Large intestine (tissue), 3 donors: ENCODE measurements around the gene SRSF9. TPM values are rescaled to one million over a fixed set of nuclear protein-coding genes. Genes with fewer than 3 reads are reported as not detected.
A peak's percentile ranks its signal among the peaks of the same experiment; 100 is the strongest.
"Not testable (repeated sequence)": the region's sequence is repeated elsewhere in the genome, so short reads cannot be mapped to it uniquely, and the experiment has no call there.

ENCODE experiments used
- DNase-seq, 2 donors: peaks; one replicate each; pipeline versions ENCODE4 v3.0.0 to v3.0.0-alpha.2; 2013
- H3K27ac ChIP-seq: one replicate; pipeline ENCODE4 v1.5.1; 2013; ENCODE audit warnings: low read length
- H3K27me3 ChIP-seq: 2 replicates; pipeline ENCODE4 v1.6.1; 2013; ENCODE audit warnings: low read length; ENCODE audit not compliant: control insufficient read depth, insufficient read depth
- H3K36me3 ChIP-seq: 2 replicates; pipeline ENCODE4 v1.6.1; 2013; ENCODE audit warnings: low read length; ENCODE audit not compliant: control insufficient read depth, insufficient read depth
- H3K4me1 ChIP-seq: one replicate; pipeline ENCODE4 v1.6.1; 2013; ENCODE audit warnings: low read length; ENCODE audit not compliant: control insufficient read depth, insufficient read depth
- H3K4me3 ChIP-seq: one replicate; pipeline ENCODE4 v1.5.1; 2013; ENCODE audit warnings: low read length
- H3K9me3 ChIP-seq: one replicate; pipeline ENCODE4 v1.6.1; 2013; ENCODE audit warnings: mild to moderate bottlenecking, low read depth, low read length, moderate library complexity; ENCODE audit not compliant: control insufficient read depth
- WGBS: methylation state at CpG from one replicate; pipeline ENCODE4 v1.1.5; 2013; ENCODE audit warnings: low lambda C conversion rate; ENCODE audit not compliant: insufficient coverage; 5-methylcytosine and 5-hydroxymethylcytosine counted together
- polyA plus RNA-seq: library from polyadenylated mRNA; unstranded; fragments of 120-200 nt; gene quantifications from one replicate; pipeline ENCODE4 v1.2.1, GENCODE V29; 2013

SRSF9 gene
- polyA plus RNA-seq, 1 donor: 138 TPM

DNA sequence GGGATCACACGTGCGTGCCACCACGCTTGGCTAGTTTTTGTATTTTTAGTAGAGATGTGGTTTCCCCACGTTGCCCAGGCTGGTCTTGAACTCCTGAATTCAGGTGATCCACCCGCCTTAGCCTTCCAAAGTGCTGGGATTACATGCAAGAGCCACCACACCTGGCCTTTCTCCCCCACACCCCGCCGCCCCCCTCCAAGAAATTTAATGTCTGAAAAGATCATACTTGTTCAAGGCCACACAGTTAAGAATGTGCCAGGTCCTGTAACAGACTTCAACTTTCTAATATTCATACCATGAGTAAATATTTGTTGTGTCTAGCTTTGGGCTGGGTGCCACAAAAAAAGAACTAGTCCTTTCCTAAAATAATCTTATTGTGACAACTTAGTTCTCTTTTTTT is 14.2 kb downstream of the SRSF9 start:
- Histone ChIP-seq H3K4me3 (no peak overlapping the region), H3K9me3 (no peaks in the 10 kb centered on the region), H3K4me1 (peaks cover 8% of the 10 kb centered on the region), H3K27me3 (no peaks in the 10 kb centered on the region), H3K36me3 (peaks cover 57% of the 10 kb centered on the region), H3K27ac (no peak overlapping the region)
- no peak for DNase-seq
- no CpG with 5 or more reads among the region's 7 CpGs for WGBS

DNA sequence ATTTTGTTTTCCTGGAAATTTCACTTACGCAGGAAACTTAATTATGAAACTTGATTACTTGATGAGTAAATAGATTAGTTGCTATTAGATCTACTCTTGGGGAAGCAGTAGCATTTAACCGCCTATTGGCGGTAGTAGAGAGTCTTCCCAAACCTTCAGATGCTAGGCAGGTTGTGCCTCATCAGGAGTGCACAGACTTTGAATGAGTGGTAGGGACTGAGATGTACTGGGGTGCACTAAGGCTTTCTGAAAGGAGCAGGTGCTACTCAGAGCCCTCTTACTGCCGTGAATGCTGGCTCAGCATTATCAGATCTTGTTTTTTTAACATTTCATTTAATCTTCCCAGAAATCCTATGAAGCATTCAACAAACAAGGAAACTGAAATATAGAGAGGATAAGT is 15.6 kb downstream of the SRSF9 start:
- no peak overlapping the region for H3K27ac ChIP-seq
- WGBS: no CpG with 5 or more reads among the region's 4 CpGs
- H3K36me3 ChIP-seq: peaks cover 54% of the 10 kb centered on the region
- no peaks in the 10 kb centered on the region for H3K9me3 ChIP-seq
- H3K27me3 ChIP-seq: no peaks in the 10 kb centered on the region
- H3K4me1 ChIP-seq: peaks cover 8% of the 10 kb centered on the region
- H3K4me3 ChIP-seq: no peak overlapping the region
- no peak for DNase-seq

DNA sequence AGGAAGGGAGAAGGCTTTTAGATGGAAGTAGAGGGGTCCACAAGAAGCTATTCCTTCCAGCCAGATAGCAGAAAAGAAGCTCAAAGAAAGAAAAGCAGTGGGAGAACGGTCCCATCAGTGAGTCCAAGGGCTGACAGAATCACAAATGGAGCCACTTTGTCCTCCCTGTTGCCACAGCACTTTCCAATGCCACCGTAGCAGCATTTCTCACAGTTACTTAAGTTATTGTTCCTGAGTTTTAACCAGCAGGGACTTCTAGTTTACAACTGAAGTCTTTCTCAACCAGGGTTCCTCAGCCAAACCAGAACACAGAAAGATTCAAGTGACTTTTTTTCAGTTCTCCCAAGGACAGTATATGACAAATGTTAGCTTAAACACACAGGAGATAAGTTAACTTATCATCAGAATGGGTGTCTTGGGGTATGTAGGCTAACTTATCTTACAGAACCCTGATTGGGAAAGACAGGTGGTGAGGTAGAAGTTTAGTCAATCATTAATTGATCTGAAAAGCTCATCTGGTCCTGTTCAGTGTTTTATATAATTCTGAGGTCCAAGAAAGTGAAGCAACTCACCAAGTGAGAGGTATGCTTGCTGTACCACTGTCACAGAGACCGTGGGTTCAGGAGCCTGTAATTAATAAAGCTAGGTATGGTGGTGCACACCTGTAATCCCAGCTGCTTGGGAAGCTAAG is 16.3 kb downstream of the SRSF9 start:
- Histone ChIP-seq H3K9me3 (no peaks in the 10 kb centered on the region), H3K4me3 (no peak overlapping the region), H3K27ac (peak overlapping the region; percentile 45), H3K4me1 (peaks cover 8% of the 10 kb centered on the region), H3K36me3 (peaks cover 47% of the 10 kb centered on the region), H3K27me3 (no peaks in the 10 kb centered on the region)
- peak in 1 of 2 donors; percentile 65 for DNase-seq
- no CpG with 5 or more reads among the region's 3 CpGs for WGBS

DNA sequence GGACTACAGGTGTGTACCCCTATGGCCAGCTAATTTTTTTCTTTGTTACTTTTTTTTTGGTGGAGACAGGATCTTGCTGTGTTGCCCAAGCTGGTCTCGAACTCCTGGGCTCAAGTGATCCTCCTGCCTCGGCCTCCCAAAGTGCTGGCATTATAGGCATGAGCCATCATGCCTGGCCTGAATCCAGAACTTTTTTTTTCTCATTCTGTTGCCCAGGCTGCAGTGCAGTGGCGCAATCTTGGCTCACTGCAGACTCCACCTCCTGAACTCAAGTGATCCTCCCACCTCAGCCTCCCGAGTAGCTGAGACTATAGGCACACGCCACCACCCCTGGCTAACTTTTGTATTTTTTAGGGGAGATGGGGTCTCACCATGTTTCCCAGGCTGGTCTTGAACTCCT is 17.0 kb downstream of the SRSF9 start:
- peaks cover 41% of the 10 kb centered on the region for H3K36me3 ChIP-seq

DNA sequence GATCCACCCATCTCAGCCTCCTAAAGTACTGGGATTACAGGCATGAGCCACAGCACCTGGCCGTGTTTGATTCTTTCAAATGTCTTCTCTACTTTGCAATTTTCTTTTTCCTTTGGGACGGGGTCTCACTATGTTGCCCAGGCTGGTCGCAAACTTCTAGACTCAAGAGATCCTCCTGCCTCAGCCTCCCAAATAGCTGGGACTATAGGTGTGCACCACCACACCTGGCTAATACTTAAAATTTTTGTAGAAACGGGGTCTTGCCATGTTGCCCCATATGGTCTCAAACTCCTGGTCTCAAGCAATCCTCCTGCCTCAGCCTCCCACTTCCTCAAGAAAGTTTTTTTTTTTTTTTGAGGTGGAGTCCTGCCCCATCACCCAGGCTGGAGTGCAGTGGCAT is 21.6 kb downstream of the SRSF9 start:
- no peak for DNase-seq
- Histone ChIP-seq H3K4me3 (no peak overlapping the region), H3K27me3 (no peaks in the 10 kb centered on the region), H3K9me3 (no peaks in the 10 kb centered on the region), H3K36me3 (peaks cover 26% of the 10 kb centered on the region), H3K27ac (no peak overlapping the region), H3K4me1 (peaks cover 14% of the 10 kb centered on the region)
- no CpG with 5 or more reads among the region's 4 CpGs for WGBS

More for the DNA sequence above, 17.0 kb downstream of the SRSF9 start:
- not testable (repeated sequence) for H3K4me3 ChIP-seq, DNase-seq, H3K9me3 ChIP-seq, H3K4me1 ChIP-seq, H3K27me3 ChIP-seq
- WGBS: no CpG with 5 or more reads among the region's 5 CpGs
- H3K27ac ChIP-seq: peak overlapping the region; percentile 45

DNA sequence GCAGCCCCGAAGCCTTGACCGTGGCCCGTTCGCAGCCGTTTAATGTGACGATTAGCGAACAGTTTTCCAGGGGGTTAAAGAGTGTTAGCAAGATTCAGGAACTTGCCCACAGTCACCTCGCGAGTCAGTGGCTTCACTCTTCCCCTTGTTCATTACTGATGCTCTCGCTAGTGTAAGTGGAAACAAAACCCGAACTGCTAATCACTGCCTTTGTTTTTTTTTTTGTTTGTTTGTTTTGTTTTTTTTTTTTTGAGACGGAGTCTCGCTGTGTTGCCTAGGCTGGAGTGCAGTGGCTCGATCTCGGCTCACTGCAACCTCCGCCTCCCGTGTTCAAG is 22.7 kb downstream of the SRSF9 start:
- H3K4me1 ChIP-seq, H3K9me3 ChIP-seq, DNase-seq, H3K27me3 ChIP-seq: not testable (repeated sequence)
- H3K36me3 ChIP-seq: peaks cover 28% of the 10 kb centered on the region
- 0% methylated on average over 6 of the region's 17 CpGs for WGBS
- peak overlapping the region; percentile 76 for H3K27ac ChIP-seq
- peak overlapping the region; percentile 80 for H3K4me3 ChIP-seq

DNA sequence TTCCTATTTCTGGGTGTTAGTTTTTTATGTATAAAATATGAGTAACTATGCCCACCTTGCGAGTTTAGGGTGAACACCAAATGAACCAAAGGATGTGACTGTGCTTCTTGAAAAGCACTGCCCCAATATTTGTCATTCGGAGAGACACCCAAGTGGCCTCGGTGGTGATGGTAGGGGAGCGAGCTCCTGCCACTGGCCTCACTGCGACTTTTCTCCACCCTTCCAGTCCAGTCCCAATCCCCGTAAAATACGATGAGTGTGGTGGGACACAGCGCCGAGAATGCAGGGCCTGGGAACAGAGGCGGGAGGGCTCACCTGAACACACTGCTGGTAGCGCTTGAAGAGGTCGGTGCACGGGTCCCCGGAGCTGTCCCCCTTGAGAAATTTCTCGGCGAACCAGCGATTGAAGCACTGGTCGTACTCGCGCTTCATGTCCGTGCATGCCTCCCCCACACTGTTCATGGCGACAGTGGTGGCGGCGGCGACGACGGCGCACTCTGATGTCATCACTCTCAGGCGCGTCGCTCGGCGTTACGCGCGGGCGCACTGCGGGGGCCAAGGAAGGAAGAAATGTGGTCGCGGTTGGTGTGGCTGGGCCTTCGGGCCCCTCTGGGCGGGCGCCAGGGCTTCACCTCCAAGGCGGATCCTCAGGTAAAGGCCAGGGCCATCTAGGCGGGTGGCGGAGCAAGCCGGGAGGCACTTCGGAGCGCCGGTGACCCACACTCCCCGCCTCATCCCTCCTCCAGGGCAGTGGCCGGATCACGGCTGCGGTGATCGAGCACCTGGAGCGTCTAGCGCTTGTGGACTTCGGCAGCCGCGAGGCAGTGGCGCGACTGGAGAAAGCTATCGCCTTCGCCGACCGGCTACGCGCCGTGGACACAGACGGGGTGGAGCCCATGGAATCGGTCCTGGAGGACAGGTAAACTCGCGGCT is 23.4 kb downstream of the SRSF9 start, which contains the start of the genes GATC and TRIAP1:
GATC (plus strand) TSS at position 534 of the 933 bp plus-strand sequence; CDS start at position 571, 37 bp downstream.
TRIAP1 (minus strand) TSS at position 474 of the 933 bp plus-strand sequence; CDS start at position 462, 12 bp downstream.
- peak within 1 kb of the TSS; percentile 76 for H3K27ac ChIP-seq
- H3K4me3 ChIP-seq: peak within 1 kb of the TSS; percentile 80
- H3K4me1 ChIP-seq: peaks cover 6% of the 10 kb centered on the region
- H3K9me3 ChIP-seq: no peaks in the 10 kb centered on the region
- peak; percentile 77 to 92 for DNase-seq
- no CpG with 5 or more reads among the region's 73 CpGs for WGBS
- H3K36me3 ChIP-seq: peaks cover 33% of the 10 kb centered on the region
- no peaks in the 10 kb centered on the region for H3K27me3 ChIP-seq

DNA sequence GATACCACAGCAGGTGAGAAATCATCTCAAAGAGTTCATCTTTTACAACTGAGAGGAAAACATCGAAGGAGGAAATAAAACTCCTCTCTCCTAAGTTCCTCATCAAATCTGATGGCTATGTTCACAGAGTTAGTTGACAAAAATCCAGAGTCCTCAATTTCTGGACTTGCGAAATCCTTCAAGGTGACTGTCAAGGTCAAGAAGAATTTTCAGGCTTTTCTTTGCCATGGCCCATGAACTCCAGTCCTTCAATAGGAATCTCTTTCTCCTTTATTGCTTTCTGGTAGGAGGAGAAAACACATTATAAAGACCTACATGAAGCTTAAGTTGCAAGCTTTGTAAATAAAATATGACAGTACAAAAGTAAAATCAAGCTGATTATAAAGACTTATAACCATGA is 24.9 kb downstream of the SRSF9 start:
- H3K9me3 ChIP-seq: no peaks in the 10 kb centered on the region
- no peak overlapping the region for H3K4me3 ChIP-seq
- H3K27me3 ChIP-seq: no peaks in the 10 kb centered on the region
- DNase-seq: no peak
- H3K4me1 ChIP-seq: peaks cover 10% of the 10 kb centered on the region
- H3K36me3 ChIP-seq: peaks cover 37% of the 10 kb centered on the region
- no peak overlapping the region for H3K27ac ChIP-seq
- 100% methylated on average over 1 of the region's 2 CpGs for WGBS

DNA sequence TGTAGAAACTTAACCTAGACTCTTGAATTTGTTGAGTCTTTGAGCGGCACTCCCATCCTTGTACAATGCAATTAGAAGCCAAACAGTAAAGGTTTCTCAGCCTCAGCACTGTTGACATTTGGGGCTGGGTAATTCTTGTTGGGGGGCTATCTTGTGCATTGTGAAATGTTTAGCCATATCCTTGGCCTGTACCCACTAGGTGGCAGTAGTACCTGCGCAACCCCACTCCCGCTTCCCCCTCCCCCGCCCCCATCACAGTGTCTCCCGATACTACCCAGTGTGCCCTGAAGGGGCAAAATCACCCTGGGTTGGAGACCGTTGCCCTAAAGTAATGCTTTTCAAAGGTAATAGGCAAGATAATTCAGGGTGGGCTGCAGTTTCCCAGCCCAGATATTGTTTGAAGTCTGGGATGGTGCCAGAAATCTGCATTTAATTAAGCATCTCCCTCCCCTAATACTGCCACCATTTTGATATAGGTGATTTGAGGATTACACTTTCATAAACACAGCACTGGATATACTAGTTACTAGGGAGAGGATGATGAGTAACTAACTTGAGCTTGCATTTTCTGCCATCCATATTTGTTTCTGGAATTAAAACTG is 29.8 kb downstream of the SRSF9 start:
- peaks cover 33% of the 10 kb centered on the region for H3K36me3 ChIP-seq
- no CpG with 5 or more reads among the region's 6 CpGs for WGBS
- H3K27me3 ChIP-seq: no peaks in the 10 kb centered on the region
- H3K4me1 ChIP-seq: peaks cover 10% of the 10 kb centered on the region
- no peak overlapping the region for H3K4me3 ChIP-seq
- H3K27ac ChIP-seq: no peak overlapping the region
- H3K9me3 ChIP-seq: no peaks in the 10 kb centered on the region
- DNase-seq: peak; percentile 54 to 63

DNA sequence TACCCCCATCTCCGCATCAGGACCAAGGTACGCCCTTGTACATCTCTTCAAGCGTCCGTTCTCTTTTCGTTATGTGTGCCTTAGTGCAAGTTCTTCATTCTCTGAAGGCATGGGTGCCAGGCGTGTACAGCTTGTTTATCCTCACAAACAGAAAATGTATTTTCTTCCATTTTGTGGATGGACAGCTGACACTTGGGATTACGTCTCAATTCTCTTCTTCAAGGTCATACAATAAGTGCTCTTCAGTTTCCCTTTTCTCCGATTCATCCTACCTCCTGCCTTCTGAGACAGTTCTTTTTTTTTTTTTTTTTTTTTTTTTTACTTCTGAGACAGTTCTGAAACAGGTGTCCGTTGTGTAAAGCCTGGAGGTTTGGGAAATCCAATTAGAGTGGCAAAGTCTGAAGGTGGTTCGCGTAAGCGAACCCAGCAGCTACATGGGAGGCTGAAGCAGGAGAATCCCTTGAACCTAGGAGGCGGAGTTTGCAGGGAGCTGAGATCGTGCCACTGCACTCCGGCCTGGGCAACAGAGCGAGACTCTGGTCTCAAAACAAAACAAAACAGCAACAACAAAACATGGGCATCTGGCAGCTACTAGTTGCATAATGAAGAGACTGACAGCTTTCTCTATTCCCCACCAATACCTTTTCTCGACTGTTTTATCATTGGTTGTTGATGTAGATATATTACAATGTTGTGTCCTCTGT is 30.9 kb downstream of the SRSF9 start:
- Histone ChIP-seq H3K4me1 (peaks cover 10% of the 10 kb centered on the region), H3K27me3 (no peaks in the 10 kb centered on the region), H3K4me3 (peak overlapping the region; percentile 86), H3K9me3 (no peaks in the 10 kb centered on the region), H3K36me3 (peaks cover 28% of the 10 kb centered on the region), H3K27ac (peak overlapping the region; percentile 80)
- no peak for DNase-seq
- WGBS: 0% methylated on average over 2 of the region's 17 CpGs
